Loucy (cell line): Measurements from ENCODE around the gene ATAD3C.
"Not testable (repeated sequence)": the region's sequence is repeated elsewhere in the genome, so short reads cannot be mapped to it uniquely, and the experiment has no call there.

Source experiments
- CTCF ChIP-seq: fragments of 200-600 bp; sonication (generic); conservative IDR thresholded peaks from 2 replicates; pipeline ENCODE4 v1.5.1; 2014; ENCODE audit warnings: mild to moderate bottlenecking, antibody characterized with exemption, low read length
- EZH2phosphoT487 ChIP-seq: fragments of 200-600 bp; IDR thresholded peaks from 2 replicates; pipeline ENCODE4 v1.6.1; 2018; ENCODE audit warnings: antibody characterized with exemption, mild to moderate bottlenecking, moderate library complexity, borderline replicate concordance

- not testable (repeated sequence) for TF ChIP-seq CTCF, EZH2phosphoT487
These were observed 37.1 kb upstream of the ATAD3C start for GRCh38 chr1:1412311-1412902.
